GM23338 (cell line): Measurements from ENCODE around the gene CASR. TPM values are rescaled to one million over a fixed set of nuclear protein-coding genes. Genes with fewer than 3 reads are reported as not detected.
"Not testable (repeated sequence)": the region's sequence is repeated elsewhere in the genome, so short reads cannot be mapped to it uniquely, and the experiment has no call there.

Source experiments
- ATAC-seq: fragments of 200-7000 bp; cut with Tn5 transposase; 3 replicates; pipeline ENCODE4 v1.9.1; 2020
- DNase-seq: peaks from one replicate; pipeline ENCODE4 v3.0.0-alpha.2; 2015; ENCODE audit warnings: low spot score
- H2AFZ ChIP-seq: fragments of 200-600 bp; sonication (generic); 2 replicates; pipeline ENCODE4 v1.8.0; 2016; ENCODE audit warnings: antibody characterized with exemption, mild to moderate bottlenecking, moderate library complexity
- H3F3A ChIP-seq: fragments of 200-600 bp; sonication (generic); replicated peaks from 2 replicates; pipeline ENCODE4 v1.8.0; 2017; ENCODE audit warnings: antibody characterized with exemption, mixed run types, low read depth
- H3K27ac ChIP-seq: fragments of 200-600 bp; sonication (generic); 2 replicates; pipeline ENCODE4 v1.6.1; 2016; ENCODE audit warnings: low read depth
- H3K27me3 ChIP-seq: fragments of 200-600 bp; sonication (generic); 2 replicates; pipeline ENCODE4 v1.8.0; 2016; ENCODE audit warnings: mild to moderate bottlenecking, mixed run types, moderate library complexity; ENCODE audit not compliant: insufficient read depth
- H3K36me3 ChIP-seq: fragments of 200-600 bp; sonication (generic); 2 replicates; pipeline ENCODE4 v1.8.0; 2016; ENCODE audit warnings: mild to moderate bottlenecking; ENCODE audit not compliant: insufficient read depth
- H3K4me1 ChIP-seq: fragments of 200-600 bp; sonication (generic); 2 replicates; pipeline ENCODE4 v1.8.0; 2016; ENCODE audit warnings: mild to moderate bottlenecking, moderate library complexity; ENCODE audit not compliant: insufficient read depth
- H3K4me2 ChIP-seq: fragments of 200-600 bp; sonication (generic); 2 replicates; pipeline ENCODE4 v1.7.1; 2017; ENCODE audit warnings: mixed run types
- H3K4me3 ChIP-seq: fragments of 200-600 bp; sonication (generic); 2 replicates; pipeline ENCODE4 v1.6.1; 2016; ENCODE audit warnings: mixed run types
- H3K79me2 ChIP-seq: fragments of 200-600 bp; sonication (generic); replicated peaks from 2 replicates; pipeline ENCODE4 v1.8.0; 2017; ENCODE audit warnings: mild to moderate bottlenecking; ENCODE audit not compliant: insufficient read depth
- H3K9me2 ChIP-seq: fragments of 200-600 bp; sonication (generic); 2 replicates; pipeline ENCODE4 v1.8.0; 2017; ENCODE audit not compliant: insufficient read depth
- H4K20me1 ChIP-seq: fragments of 200-600 bp; sonication (generic); replicated peaks from 2 replicates; pipeline ENCODE4 v1.8.0; 2017; ENCODE audit warnings: mild to moderate bottlenecking; ENCODE audit not compliant: insufficient read depth
- H3K27ac Mint-ChIP-seq: 2 replicates; pipeline ENCODE4 v1.8.0; 2020; ENCODE audit warnings: inconsistent platforms, mild to moderate bottlenecking, moderate library complexity, mixed read lengths
- H3K27me3 Mint-ChIP-seq: 3 replicates; pipeline ENCODE4 v1.8.0; 2022; ENCODE audit warnings: low read depth, mild to moderate bottlenecking, moderate library complexity, mixed read lengths, inconsistent platforms; ENCODE audit not compliant: insufficient read depth, poor library complexity
- H3K36me3 Mint-ChIP-seq: 3 replicates; pipeline ENCODE4 v1.8.0; 2021; ENCODE audit warnings: low read depth, mild to moderate bottlenecking, inconsistent platforms, moderate library complexity, mixed read lengths
- H3K4me1 Mint-ChIP-seq: 3 replicates; pipeline ENCODE4 v1.8.0; 2020; ENCODE audit warnings: mild to moderate bottlenecking, inconsistent platforms, mixed read lengths
- H3K4me3 Mint-ChIP-seq: 3 replicates; pipeline ENCODE4 v1.8.0; 2021; ENCODE audit warnings: moderate library complexity, mild to moderate bottlenecking, inconsistent platforms, mixed read lengths
- H3K9me3 Mint-ChIP-seq: 3 replicates; pipeline ENCODE4 v1.8.0; 2020; ENCODE audit warnings: moderate library complexity, mild to moderate bottlenecking, inconsistent platforms, mixed read lengths
- CREB1 ChIP-seq: fragments of 250-450 bp; sonication (Bioruptor Pico); IDR thresholded peaks from 2 replicates; pipeline ENCODE4 v1.5.0; 2020; ENCODE audit warnings: low read depth, mild to moderate bottlenecking, moderate library complexity
- EZH2phosphoT487 ChIP-seq: fragments of 200-600 bp; sonication (generic); IDR thresholded peaks from one replicate; pipeline ENCODE4 v1.8.1; 2018; ENCODE audit warnings: antibody characterized with exemption; ENCODE audit not compliant: unreplicated experiment
- POLR2AphosphoS5 ChIP-seq: IDR thresholded peaks from 2 replicates; pipeline ENCODE4 v1.6.1; 2016; ENCODE audit warnings: antibody characterized with exemption, low read depth
- STAT1 ChIP-seq: IDR thresholded peaks from one replicate; pipeline ENCODE4 v1.6.1; 2016; ENCODE audit warnings: antibody characterized with exemption; ENCODE audit not compliant: unreplicated experiment
- ZNF114 ChIP-seq: fragments of 250-450 bp; sonication (Bioruptor Pico); IDR thresholded peaks from 2 replicates; pipeline ENCODE4 v1.5.0; 2020; ENCODE audit warnings: mild to moderate bottlenecking, moderate library complexity
- polyA plus RNA-seq: library from polyadenylated mRNA; unstranded; fragments of >200 nt; fragmentation: Nextera tagmentation; extraction: Ambion mirVana; gene quantifications from 2 replicates; pipeline ENCODE4 v1.2.1, GENCODE V29; 2016
- total RNA-seq: library from RNA; depleted of rRNA; stranded (reverse); fragments of >200 nt; shearing (Covaris generic); gene quantifications from 2 replicates; pipeline ENCODE4 v1.2.3, GENCODE V29; 2014
- TF ChIP-seq, protein P1 (sequence below), 2 experiments: fragments of 200-600 bp in 1 of 2; sonication (generic) in 1 of 2; conservative IDR thresholded peaks; 2 replicates each; pipeline versions ENCODE4 v1.5.1 to v1.6.1; 2016 to 2017; ENCODE audit warnings: antibody characterized with exemption in 2 of 2, low read depth in 2 of 2, mild to moderate bottlenecking in 2 of 2, moderate library complexity in 1 of 2
- TF ChIP-seq, protein P2 (sequence below): IDR thresholded peaks from one replicate; pipeline ENCODE4 v1.6.1; 2018; ENCODE audit warnings: antibody characterized with exemption; ENCODE audit not compliant: unreplicated experiment
- TF ChIP-seq, protein P3 (sequence below): IDR thresholded peaks from 2 replicates; pipeline ENCODE4 v1.6.1; 2016; ENCODE audit warnings: antibody characterized with exemption

CASR gene
- total and polyA plus RNA-seq, 2 experiments from 2014 or later: 0.08 to 0.56 TPM

GRCh38 chr3:122151480-122151879, 32.0 kb upstream of the CASR start:
- Histone ChIP-seq H3K36me3 (no peaks in the 10 kb centered on the region), H3K79me2 (no peaks in the 10 kb centered on the region), H2AFZ (no peak overlapping the region), H3K4me1 (no peaks in the 10 kb centered on the region), H3K4me3 (no peak overlapping the region), H3F3A (no peaks in the 10 kb centered on the region), H4K20me1 (no peaks in the 10 kb centered on the region), H3K27ac (no peak overlapping the region), H3K4me2 (no peak overlapping the region), H3K27me3 (no peaks in the 10 kb centered on the region), H3K9me2 (no peaks in the 10 kb centered on the region)
- Mint-ChIP-seq H3K27ac (no peak overlapping the region), H3K36me3 (peaks cover 3% of the 10 kb centered on the region; the same call in 2 of the 3 replicates), H3K27me3 (peaks cover 3% of the 10 kb centered on the region), H3K9me3 (peaks cover 25% of the 10 kb centered on the region), H3K4me3 (no peak overlapping the region), H3K4me1 (no peaks in the 10 kb centered on the region)
- no peak for ATAC-seq
- DNase-seq: no peak
- TF ChIP-seq ZNF114 (CRISPR knock-in tag) (no peak), STAT1 (no peak)
- TF ChIP-seq, protein P1, sequence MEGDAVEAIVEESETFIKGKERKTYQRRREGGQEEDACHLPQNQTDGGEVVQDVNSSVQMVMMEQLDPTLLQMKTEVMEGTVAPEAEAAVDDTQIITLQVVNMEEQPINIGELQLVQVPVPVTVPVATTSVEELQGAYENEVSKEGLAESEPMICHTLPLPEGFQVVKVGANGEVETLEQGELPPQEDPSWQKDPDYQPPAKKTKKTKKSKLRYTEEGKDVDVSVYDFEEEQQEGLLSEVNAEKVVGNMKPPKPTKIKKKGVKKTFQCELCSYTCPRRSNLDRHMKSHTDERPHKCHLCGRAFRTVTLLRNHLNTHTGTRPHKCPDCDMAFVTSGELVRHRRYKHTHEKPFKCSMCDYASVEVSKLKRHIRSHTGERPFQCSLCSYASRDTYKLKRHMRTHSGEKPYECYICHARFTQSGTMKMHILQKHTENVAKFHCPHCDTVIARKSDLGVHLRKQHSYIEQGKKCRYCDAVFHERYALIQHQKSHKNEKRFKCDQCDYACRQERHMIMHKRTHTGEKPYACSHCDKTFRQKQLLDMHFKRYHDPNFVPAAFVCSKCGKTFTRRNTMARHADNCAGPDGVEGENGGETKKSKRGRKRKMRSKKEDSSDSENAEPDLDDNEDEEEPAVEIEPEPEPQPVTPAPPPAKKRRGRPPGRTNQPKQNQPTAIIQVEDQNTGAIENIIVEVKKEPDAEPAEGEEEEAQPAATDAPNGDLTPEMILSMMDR (conservative IDR thresholded peaks at IDR 0.05; ENCODE audit: low read depth in 2 of 2): no peak

DNA sequence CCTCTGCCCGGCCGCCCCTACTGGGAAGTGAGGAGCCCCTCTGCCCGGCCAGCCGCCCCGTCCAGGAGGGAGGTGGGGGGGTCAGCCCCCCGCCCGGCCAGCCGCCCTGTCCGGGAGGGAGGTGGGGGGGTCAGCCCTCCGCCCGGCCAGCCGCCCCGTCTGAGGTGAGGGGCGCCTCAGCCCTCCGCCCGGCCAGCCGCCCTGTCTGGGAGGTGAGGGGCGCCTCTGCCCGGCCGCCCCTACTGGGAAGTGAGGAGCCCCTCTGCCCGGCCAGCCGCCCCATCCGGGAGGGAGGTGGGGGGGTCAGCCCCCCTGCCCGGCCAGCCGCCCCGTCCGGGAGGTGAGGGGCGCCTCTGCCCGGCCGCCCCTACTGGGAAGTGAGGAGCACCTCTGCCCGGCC, 18.5 kb upstream of the CASR start:
- not testable (repeated sequence) for ATAC-seq, H3K27me3 Mint-ChIP-seq, H2AFZ ChIP-seq, H3K79me2 ChIP-seq, H3K4me3 Mint-ChIP-seq, H4K20me1 ChIP-seq, H3K36me3 ChIP-seq, DNase-seq, H3K4me3 ChIP-seq, H3K27ac Mint-ChIP-seq, H3K27me3 ChIP-seq, H3K27ac ChIP-seq, H3K4me1 Mint-ChIP-seq, H3K4me1 ChIP-seq, H3F3A ChIP-seq, H3K4me2 ChIP-seq, H3K36me3 Mint-ChIP-seq, H3K9me2 ChIP-seq
- peaks cover 22% of the 10 kb centered on the region; the same call in 2 of the 3 replicates for H3K9me3 Mint-ChIP-seq

DNA sequence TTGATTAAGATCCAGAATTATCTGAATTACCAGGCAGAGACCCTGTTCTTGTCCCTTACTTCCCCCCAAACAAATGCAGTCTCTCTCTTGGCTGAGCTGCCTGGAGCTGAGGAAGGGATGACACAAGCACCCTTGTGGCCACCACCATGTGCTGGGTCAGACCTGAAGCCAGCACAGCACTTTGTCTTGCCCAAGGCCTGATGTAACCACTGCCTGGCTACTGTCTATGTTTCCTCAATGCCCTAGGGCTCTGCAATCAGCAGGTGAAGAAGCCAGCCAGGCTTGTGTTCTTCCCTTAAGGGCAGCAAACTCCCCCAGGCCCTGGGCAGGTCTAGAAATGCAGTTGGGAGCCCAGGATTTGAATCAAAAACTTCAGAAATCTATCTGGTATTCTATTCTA, 15.8 kb upstream of the CASR start:
- Mint-ChIP-seq H3K36me3 (peaks cover 3% of the 10 kb centered on the region; the same call in 1 of the 3 replicates), H3K27ac (no peak overlapping the region), H3K27me3 (no peaks in the 10 kb centered on the region), H3K4me3 (no peak overlapping the region), H3K9me3 (peaks cover 20% of the 10 kb centered on the region; the same call in 2 of the 3 replicates), H3K4me1 (no peaks in the 10 kb centered on the region)
- Histone ChIP-seq H3K79me2 (no peaks in the 10 kb centered on the region), H3K4me3 (no peak overlapping the region), H3F3A (no peaks in the 10 kb centered on the region), H3K9me2 (no peaks in the 10 kb centered on the region; the same call in 1 of the 2 replicates), H3K4me2 (no peak overlapping the region), H3K27ac (no peak overlapping the region), H3K27me3 (no peaks in the 10 kb centered on the region), H4K20me1 (no peaks in the 10 kb centered on the region), H3K4me1 (no peaks in the 10 kb centered on the region), H3K36me3 (no peaks in the 10 kb centered on the region), H2AFZ (no peak overlapping the region)
- DNase-seq (no peak), ATAC-seq (no peak)
- TF ChIP-seq, protein P2, sequence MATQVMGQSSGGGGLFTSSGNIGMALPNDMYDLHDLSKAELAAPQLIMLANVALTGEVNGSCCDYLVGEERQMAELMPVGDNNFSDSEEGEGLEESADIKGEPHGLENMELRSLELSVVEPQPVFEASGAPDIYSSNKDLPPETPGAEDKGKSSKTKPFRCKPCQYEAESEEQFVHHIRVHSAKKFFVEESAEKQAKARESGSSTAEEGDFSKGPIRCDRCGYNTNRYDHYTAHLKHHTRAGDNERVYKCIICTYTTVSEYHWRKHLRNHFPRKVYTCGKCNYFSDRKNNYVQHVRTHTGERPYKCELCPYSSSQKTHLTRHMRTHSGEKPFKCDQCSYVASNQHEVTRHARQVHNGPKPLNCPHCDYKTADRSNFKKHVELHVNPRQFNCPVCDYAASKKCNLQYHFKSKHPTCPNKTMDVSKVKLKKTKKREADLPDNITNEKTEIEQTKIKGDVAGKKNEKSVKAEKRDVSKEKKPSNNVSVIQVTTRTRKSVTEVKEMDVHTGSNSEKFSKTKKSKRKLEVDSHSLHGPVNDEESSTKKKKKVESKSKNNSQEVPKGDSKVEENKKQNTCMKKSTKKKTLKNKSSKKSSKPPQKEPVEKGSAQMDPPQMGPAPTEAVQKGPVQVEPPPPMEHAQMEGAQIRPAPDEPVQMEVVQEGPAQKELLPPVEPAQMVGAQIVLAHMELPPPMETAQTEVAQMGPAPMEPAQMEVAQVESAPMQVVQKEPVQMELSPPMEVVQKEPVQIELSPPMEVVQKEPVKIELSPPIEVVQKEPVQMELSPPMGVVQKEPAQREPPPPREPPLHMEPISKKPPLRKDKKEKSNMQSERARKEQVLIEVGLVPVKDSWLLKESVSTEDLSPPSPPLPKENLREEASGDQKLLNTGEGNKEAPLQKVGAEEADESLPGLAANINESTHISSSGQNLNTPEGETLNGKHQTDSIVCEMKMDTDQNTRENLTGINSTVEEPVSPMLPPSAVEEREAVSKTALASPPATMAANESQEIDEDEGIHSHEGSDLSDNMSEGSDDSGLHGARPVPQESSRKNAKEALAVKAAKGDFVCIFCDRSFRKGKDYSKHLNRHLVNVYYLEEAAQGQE: no peak
- TF ChIP-seq EZH2phosphoT487: no peak
- TF ChIP-seq POLR2AphosphoS5: no peak
- TF ChIP-seq STAT1: no peak
- TF ChIP-seq, protein P3, sequence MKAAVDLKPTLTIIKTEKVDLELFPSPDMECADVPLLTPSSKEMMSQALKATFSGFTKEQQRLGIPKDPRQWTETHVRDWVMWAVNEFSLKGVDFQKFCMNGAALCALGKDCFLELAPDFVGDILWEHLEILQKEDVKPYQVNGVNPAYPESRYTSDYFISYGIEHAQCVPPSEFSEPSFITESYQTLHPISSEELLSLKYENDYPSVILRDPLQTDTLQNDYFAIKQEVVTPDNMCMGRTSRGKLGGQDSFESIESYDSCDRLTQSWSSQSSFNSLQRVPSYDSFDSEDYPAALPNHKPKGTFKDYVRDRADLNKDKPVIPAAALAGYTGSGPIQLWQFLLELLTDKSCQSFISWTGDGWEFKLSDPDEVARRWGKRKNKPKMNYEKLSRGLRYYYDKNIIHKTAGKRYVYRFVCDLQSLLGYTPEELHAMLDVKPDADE: no peak
- TF ChIP-seq CREB1: no peak
- no peak for TF ChIP-seq ZNF114 (CRISPR knock-in tag)
